Islet precursor cell (in vitro differentiated cells): ENCODE data around the gene CES2.
"Not testable (repeated sequence)": the region's sequence is repeated elsewhere in the genome, so short reads cannot be mapped to it uniquely, and the experiment has no call there.

Experiments
- DNase-seq: peaks from one replicate; pipeline ENCODE4 v3.0.0-alpha.2; 2018

CES2 gene

GRCh38 chr16:66935314-66936011 is at the start of gene CES2:
TSS of gene CES2 (plus strand) at chr16:66935516. CDS start at chr16:66935636, 120 bp downstream.
- no peak for DNase-seq

GRCh38 chr16:66886321-66886720 is 49.0 kb upstream of the CES2 start:
- DNase-seq, result no peak

DNA sequence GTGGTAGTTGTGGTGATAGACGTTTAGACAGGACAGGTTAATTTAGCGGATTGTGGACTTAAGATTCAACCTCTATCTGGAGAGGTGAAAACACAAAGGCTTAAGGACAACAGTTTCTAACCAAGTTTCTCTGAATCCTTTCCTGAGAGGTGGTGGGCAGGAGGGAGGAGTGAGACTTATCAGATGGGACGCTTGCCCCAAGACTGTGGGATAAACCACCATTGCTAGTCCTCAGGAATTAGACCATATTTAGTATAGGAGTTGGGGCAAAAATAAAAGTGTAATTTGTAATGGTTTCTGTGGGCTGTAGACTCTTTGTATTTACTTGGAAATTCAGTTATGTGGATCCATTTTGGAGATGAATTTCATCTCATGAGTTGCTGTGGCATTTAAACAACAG is 48.4 kb upstream of the CES2 start:
- DNase-seq, result no peak

GRCh38 chr16:66888647-66889615 is 46.4 kb upstream of the CES2 start:
- DNase-seq, result no peak

DNA sequence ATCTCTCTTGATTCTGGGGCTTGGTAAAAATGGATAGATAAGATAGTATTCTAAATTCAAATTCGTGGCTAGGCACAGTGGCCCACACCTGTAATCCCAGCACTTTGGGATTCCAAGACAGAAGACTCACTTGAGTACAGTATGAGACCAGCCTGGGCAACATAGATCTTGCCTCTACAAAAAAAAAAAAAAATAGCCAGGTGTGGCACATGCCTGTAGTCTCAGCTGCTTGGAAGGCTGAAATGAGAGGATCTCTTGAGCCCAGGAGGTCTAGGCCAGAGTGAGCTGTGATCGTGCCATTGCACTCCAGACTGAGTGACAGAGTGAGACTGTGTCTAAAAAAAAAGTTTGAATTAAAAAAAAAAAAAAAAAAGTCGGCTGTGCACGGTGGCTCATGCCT is 45.7 kb upstream of the CES2 start:
- no peak for DNase-seq

GRCh38 chr16:66890799-66891198 is 44.5 kb upstream of the CES2 start:
- no peak for DNase-seq

- no peak for DNase-seq
Observed at GRCh38 chr16:66891360-66891759, 44.0 kb upstream of the CES2 start.

- DNase-seq, result no peak
Observed at GRCh38 chr16:66891797-66892196, 43.5 kb upstream of the CES2 start.

DNA sequence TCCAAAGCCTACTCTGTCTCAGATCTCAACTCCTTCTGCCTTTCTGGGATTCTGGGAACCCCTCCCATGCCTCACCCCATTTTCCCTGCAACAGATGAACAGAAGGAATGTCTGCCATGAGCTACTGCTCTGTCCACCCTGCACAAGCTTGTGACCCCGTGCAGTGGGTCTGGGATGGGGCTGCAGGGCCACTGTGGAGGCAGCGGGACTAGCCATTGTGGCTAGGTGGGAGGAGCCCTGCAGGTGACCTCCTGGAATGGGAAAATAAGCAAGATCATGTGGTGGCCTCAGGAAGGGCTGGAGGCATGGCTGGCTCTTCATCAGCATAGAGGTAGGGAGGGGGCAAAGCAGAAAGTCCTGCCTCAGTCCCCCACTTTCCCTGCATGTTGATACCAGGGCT is 41.3 kb upstream of the CES2 start:
- DNase-seq, result no peak

DNA sequence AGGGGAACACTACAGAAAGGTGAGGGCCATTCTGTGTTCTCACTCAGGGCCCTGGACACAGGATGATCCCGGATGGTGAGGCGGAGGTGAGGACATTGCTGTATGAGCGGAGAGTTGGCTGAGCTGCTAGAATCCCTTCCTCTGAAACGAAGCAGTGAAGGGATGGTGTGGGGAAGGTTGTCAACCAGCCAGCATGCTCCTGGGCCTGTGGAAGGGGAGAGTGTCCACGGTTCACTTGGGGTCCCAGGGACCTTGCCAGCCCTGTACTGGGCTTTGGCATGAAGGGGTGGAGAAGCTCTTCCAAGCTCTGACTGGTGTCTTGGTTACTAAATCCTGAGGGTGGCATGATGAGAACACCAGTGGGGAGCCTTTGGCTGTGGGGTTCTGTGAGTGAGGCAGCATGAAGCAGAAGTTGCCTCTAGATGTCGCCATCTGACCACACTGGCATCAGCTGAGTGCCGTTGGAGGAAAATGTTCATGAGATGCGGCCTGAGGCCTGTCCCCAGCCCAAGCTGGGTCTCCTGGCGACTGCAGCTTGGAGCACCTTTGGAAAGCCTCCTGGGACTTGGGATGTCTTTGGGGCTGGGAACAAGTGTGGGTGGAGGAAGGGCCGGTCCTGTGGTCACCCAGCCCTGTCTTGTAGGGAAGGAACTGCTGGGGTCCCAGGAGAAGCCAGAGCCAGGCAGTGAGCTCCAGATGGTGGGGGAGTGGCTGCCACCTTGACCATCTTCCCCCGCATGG is 40.2 kb upstream of the CES2 start:
- DNase-seq, result peak; percentile 83

- no peak for DNase-seq
Observed at GRCh38 chr16:66895689-66895979, 39.7 kb upstream of the CES2 start.

DNA sequence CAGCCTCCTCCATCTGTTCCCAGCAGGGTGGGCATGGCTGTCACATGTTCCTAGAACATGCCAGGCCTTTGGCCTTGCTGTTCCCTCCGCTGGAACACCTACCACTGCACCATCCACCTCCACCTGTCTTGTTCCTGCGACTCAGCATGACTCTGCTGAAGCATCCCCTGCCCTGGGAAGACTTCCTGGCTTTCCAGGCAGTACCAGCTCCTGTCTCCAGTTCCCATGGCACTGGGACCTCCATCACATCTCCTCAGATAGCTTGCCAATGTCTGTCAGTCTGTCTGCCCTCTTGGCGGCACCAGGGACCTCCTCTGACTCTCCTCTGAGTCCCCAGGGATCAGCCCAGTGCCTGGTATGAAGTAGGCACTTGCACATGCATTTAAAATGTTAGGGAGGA is 39.3 kb upstream of the CES2 start:
- no peak for DNase-seq

GRCh38 chr16:66896682-66897081 is 38.6 kb upstream of the CES2 start:
- DNase-seq, result not testable (repeated sequence)

DNA sequence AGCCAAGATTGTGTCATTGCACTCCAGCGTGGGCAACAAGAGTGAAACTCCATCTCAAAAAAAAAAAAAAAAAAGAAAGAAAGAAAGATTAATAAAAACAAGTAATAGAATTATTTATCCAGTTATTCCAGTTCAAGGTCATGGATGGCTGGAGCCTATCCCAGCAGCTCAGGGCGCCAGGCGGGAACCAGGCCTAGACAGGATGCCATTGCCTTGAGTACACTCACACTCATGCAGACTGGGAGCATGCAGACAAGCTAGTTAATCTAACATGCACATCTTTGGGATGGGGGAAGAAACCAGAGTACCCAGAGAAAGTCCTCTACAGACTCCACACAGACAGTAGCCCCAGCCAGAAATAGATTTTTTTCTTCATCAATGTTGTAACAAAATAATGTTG is 37.1 kb upstream of the CES2 start:
- DNase-seq, result no peak

DNA sequence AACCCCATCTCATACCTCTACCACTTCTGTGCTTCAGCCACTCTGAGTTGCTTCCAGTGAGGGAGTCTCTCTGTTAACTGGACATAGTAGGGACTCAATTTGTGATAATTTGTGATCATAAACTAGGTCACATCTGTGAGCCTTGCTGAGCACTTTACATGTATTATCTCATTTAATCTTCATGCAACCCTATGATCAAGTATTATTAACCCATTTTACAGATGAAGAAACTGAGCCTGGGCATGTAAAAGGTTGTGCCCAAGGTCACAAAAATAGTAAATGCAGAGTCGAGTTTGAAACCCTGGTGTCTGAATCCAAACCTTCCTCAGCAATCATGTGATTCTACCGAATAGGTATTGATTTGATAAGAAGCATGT is 36.4 kb upstream of the CES2 start:
- DNase-seq, result no peak

- no peak for DNase-seq
Observed at GRCh38 chr16:66899310-66899944, 35.9 kb upstream of the CES2 start.

DNA sequence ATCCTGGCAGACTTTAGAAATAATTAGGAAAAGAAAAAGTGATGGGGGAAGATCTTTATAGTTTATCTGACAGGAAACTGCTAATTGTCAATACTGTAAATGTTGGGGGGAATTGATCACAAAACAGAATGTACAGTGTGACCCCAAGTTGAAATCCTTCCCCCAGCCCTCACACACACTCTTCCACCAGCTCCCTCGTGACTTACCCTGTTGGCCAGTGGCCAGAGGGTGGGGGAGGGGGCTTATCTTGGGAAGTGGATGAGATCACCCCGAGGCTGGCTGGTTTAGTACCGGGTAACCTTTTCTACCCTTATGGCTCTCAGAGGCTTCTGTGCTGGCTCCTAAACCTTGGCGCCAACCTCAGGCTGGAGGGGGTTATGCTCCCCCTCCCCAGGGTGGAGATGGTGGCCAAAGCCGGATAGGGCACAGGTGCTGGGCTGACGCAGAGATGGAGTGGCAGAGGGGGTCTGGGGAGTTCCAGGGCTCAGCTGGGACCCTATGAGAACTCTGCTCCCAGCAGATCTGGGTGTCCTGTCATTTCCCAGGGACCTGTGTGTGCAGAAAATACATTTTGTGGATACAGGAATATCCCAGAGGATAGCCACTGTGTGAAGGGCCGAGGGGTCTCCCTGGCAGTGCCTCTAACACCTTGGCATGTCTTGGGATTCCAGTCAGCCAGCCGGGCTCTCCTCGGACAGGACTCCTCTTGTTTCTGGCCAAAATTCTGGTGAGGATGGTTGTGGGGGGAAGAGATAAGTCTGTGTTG is 35.2 kb upstream of the CES2 start:
- peak; percentile 83 for DNase-seq

GRCh38 chr16:66900721-66901441 is 34.4 kb upstream of the CES2 start:
- no peak for DNase-seq

GRCh38 chr16:66901626-66902025 is 33.7 kb upstream of the CES2 start:
- DNase-seq, result no peak

DNA sequence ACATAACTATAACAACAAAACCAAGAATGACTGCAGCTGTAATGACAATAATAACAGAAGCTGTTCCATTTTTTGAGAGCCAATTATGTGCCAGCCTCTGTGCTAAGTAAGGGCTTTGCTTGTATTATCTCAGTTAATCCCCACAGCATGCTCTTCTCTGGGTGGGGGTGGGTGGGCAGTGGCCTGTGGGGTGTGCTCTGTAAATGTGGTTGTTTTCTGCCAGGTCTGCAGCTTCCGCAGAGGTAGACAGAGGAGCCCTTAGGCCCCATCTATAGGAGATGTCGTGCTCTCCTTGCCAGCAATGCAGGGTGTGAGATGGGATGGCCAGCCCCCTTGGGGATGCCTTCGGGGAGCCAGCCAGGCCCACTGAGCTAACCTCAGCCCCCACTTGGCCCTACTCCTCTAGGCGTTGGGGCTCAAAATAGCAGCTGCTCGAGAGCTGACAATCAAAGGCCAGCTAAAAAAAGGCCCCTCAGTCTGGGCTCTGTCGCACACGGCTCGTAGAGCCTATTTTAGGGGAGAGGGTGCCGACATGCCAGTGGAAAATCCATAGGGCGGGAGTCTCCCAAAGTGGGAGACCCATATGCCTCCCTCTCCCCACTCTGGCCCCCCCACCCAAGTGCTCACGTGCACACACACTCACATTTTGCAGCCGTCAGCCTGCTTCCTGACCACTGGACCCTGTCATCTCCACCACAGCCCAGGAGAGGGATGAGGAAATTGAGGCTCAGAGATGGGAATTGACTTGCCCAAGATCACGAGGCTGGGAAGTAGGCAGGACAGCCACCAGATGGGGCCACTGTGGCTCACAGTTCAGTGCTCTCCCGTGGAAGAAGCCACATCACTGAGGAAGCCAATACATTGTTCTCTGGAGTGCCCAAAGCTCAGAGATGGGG is 32.4 kb upstream of the CES2 start:
- no peak for DNase-seq
